Hematopoietic multipotent progenitor cell treated with erythropoietin and hydrocortisone succinate and interleukin-3 and kit ligand, for 6 days (in vitro differentiated cells): ENCODE data around the gene HOXA2.

Experiments
- DNase-seq: peaks from one replicate; pipeline ENCODE4 v3.0.0-alpha.2; 2015

The HOXA2 gene

GRCh38 chr7:27141137-27141922 lies 38.8 kb upstream of the HOXA2 start:
- no peak for DNase-seq

GRCh38 chr7:27140126-27140857 lies 37.8 kb upstream of the HOXA2 start:
- no peak for DNase-seq

- DNase-seq = no peak
These were observed 37.0 kb upstream of the HOXA2 start for GRCh38 chr7:27139334-27140125.

GRCh38 chr7:27138985-27139333 lies 36.5 kb upstream of the HOXA2 start:
- no peak for DNase-seq

GRCh38 chr7:27138472-27138871 lies 36.0 kb upstream of the HOXA2 start:
- DNase-seq = no peak

GRCh38 chr7:27137640-27138315 lies 35.3 kb upstream of the HOXA2 start:
- DNase-seq = no peak

- DNase-seq = no peak
These were observed 31.9 kb upstream of the HOXA2 start for GRCh38 chr7:27134392-27134791.

- no peak for DNase-seq
These were observed 31.1 kb upstream of the HOXA2 start for GRCh38 chr7:27133409-27134231.

- no peak for DNase-seq
These were observed 30.5 kb upstream of the HOXA2 start for GRCh38 chr7:27132978-27133377.

- DNase-seq = no peak
These were observed 29.7 kb upstream of the HOXA2 start for GRCh38 chr7:27132214-27132613.

- DNase-seq = no peak
These were observed 28.9 kb upstream of the HOXA2 start for GRCh38 chr7:27131390-27131819.

GRCh38 chr7:27130540-27131389 lies 28.3 kb upstream of the HOXA2 start, which contains the start of gene HOXA4:
Gene HOXA4 (minus strand): TSS chr7:27130757. CDS start chr7:27130733, 24 bp downstream.
- DNase-seq = peak; percentile 91

GRCh38 chr7:27129729-27130539 lies 27.5 kb upstream of the HOXA2 start:
- DNase-seq = peak; percentile 22

- DNase-seq = no peak
These were observed 26.6 kb upstream of the HOXA2 start for GRCh38 chr7:27128776-27129728.

GRCh38 chr7:27128034-27128433 lies 25.6 kb upstream of the HOXA2 start:
- DNase-seq = no peak

GRCh38 chr7:27126596-27127327 lies 24.3 kb upstream of the HOXA2 start:
- DNase-seq = no peak

GRCh38 chr7:27125986-27126394 lies 23.5 kb upstream of the HOXA2 start:
- DNase-seq = no peak
